Common myeloid progenitor, CD34-positive (primary cell): ENCODE results near the gene GOSR2.

Experiments
- CTCF ChIA-PET: fragments of 350-600 bp; sonication (Branson Sonifier 250); formaldehyde crosslinking; loops from one replicate; lab custom pipeline; 2021; ENCODE audit warnings: antibody characterized with exemption; lab: Charles Lee
- POLR2A ChIA-PET: fragments of 350-600 bp; sonication (Branson Sonifier 250); formaldehyde crosslinking; loops from one replicate; lab custom pipeline; 2021; ENCODE audit warnings: antibody characterized with exemption; lab: Charles Lee
- DNase-seq, 3 donors: peaks; one replicate each; pipeline versions ENCODE4 v3.0.0 to v3.0.0-alpha.2; 2013
- H3K27ac ChIP-seq, 2 experiments: 1 replicate in 1 of 2; 2 replicates in 1 of 2; pipeline ENCODE4 v1.7.0; 2013; ENCODE audit warnings: inconsistent platforms in 2 of 2, low read length in 2 of 2, mild to moderate bottlenecking in 2 of 2, low read depth in 1 of 2, moderate library complexity in 1 of 2; ENCODE audit not compliant: severe bottlenecking in 2 of 2, insufficient read depth in 1 of 2, poor library complexity in 1 of 2
- H3K27me3 ChIP-seq, 5 experiments: replicated peaks in 2 of 5; 1 replicate in 3 of 5; 2 replicates in 2 of 5; pipeline versions ENCODE4 v1.6.1 to v1.7.0; 2013; ENCODE audit warnings: low read length in 4 of 5, mild to moderate bottlenecking in 2 of 5, moderate library complexity in 2 of 5, inconsistent platforms in 1 of 5; ENCODE audit not compliant: insufficient read depth in 5 of 5, control insufficient read depth in 4 of 5
- H3K36me3 ChIP-seq, 4 experiments: 1 replicate in 2 of 4; 2 replicates in 2 of 4; pipeline versions ENCODE4 v1.6.1 to v1.7.0; 2013; ENCODE audit warnings: low read length in 3 of 4, control low read depth in 1 of 4, mild to moderate bottlenecking in 1 of 4; ENCODE audit not compliant: control insufficient read depth in 4 of 4, insufficient read depth in 4 of 4
- H3K4me1 ChIP-seq, 4 experiments: 1 replicate in 3 of 4; 2 replicates in 1 of 4; pipeline versions ENCODE4 v1.6.1 to v1.7.1; 2013; ENCODE audit warnings: low read length in 3 of 4, mild to moderate bottlenecking in 3 of 4, control low read depth in 1 of 4, inconsistent platforms in 1 of 4, moderate library complexity in 1 of 4; ENCODE audit not compliant: control insufficient read depth in 4 of 4, insufficient read depth in 4 of 4; ENCODE audit errors: control extremely low read depth in 1 of 4
- H3K4me3 ChIP-seq, 7 experiments: 1 replicate in 4 of 7; 2 replicates in 3 of 7; pipeline versions ENCODE4 v1.5.1 to v1.7.0; 2013; ENCODE audit warnings: mild to moderate bottlenecking in 7 of 7, low read length in 6 of 7, moderate library complexity in 6 of 7, inconsistent platforms in 2 of 7, low read depth in 2 of 7, control low read depth in 1 of 7; ENCODE audit not compliant: insufficient read depth in 4 of 7, control insufficient read depth in 1 of 7; ENCODE audit errors: extremely low read depth in 1 of 7
- H3K9me3 ChIP-seq, 5 experiments: 1 replicate in 4 of 5; 2 replicates in 1 of 5; pipeline versions ENCODE4 v1.6.1 to v1.7.1; 2013; ENCODE audit warnings: low read length in 4 of 5, mild to moderate bottlenecking in 2 of 5, inconsistent platforms in 1 of 5, low read depth in 1 of 5, moderate library complexity in 1 of 5; ENCODE audit not compliant: control insufficient read depth in 4 of 5, insufficient read depth in 2 of 5; ENCODE audit errors: control extremely low read depth in 1 of 5
- WGBS: methylation state at CpG from one replicate; pipeline ENCODE4 v1.1.5; 2013; ENCODE audit not compliant: insufficient coverage; 5-methylcytosine and 5-hydroxymethylcytosine counted together

The GOSR2 gene

DNA sequence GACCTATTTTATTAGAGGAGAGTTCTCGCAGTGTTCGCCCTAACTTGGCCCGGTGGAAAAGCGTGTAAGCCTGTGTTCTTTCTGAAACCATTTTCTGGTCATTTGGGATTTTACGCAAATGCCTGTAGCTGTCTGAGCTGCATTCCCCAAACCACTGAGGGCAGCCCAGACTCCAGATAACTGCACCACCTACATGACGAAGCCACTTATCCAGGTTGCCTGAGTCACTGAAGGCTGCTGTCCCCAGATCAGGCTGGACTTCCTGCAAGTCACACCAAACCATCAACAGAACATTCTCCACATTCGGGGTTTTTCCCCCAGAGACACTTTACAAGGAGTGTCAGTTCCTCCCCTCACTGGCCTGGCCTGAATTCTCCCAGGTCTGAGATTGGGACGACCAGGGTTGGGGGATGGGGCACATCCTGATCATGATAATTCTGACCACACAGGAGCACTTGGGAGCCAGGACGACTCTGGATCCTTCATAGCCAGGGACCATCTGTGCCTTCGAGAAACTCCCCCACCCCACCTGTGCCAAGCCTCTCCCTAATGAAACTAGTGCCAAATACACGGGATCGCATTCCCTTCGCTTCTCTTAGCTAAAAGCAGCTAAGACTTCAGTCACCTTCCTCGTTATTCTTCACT is 53.8 kb downstream of the GOSR2 start:
- H3K4me1 ChIP-seq = peaks cover 0 to 19% (median 16%) of the 10 kb centered on the region in 4 experiments
- no peak overlapping the region for H3K4me3 ChIP-seq
- WGBS = 97% methylated on average over 11 of the region's 14 CpGs

DNA sequence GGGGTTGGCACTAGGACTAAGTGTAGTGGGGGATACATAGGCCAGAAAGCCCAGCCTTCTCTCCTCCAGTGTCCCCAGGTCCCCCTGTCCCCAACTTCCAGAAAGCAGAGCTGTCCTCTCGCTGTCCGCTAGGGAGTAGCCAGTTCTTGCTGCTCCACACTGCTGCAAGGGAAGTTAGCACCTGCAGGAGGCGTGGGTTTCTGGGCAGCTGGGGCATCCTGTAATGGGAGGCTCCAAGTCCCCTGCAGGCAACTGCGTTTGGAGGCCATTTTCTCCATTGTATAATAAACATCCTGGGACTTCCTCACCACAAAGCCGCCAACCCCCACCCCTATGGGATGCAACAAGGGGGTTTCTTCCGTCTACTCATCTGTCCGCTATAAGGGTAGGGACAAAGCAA is 54.4 kb downstream of the GOSR2 start:
- Histone ChIP-seq H3K4me1 (peaks cover 0 to 19% (median 16%) of the 10 kb centered on the region in 4 experiments), H3K27ac (no peak overlapping the region), H3K36me3 (no peaks in the 10 kb centered on the region), H3K9me3 (no peaks in the 10 kb centered on the region), H3K4me3 (no peak overlapping the region), H3K27me3 (peaks cover 0 to 54% (median 21%) of the 10 kb centered on the region in 5 experiments)
- peak; percentile 22 to 57 (median 51) for DNase-seq
- CTCF ChIA-PET = interaction anchor here (0.8 to 0.9 kb wide), 2 partner anchors 38 to 142 kb away, joined by 3 read pairs; no protein-coding TSS in a partner anchor
- POLR2A ChIA-PET = interaction anchor here (0.9 kb wide), 1 partner anchor 10 kb away, joined by 4 read pairs; no protein-coding TSS in a partner anchor
- 84% methylated on average over 5 of the region's 7 CpGs for WGBS

More for the DNA sequence above, 53.8 kb downstream of the GOSR2 start:
- peaks cover 0 to 49% (median 21%) of the 10 kb centered on the region in 5 experiments for H3K27me3 ChIP-seq
- H3K9me3 ChIP-seq = no peaks in the 10 kb centered on the region
- ChIA-PET POLR2A (interaction anchor here (0.9 kb wide), 1 partner anchor 9 kb away, joined by 4 read pairs; no protein-coding TSS in a partner anchor), CTCF (no interaction called here)
- H3K27ac ChIP-seq = no peak overlapping the region
- DNase-seq = no peak
- no peaks in the 10 kb centered on the region for H3K36me3 ChIP-seq

DNA sequence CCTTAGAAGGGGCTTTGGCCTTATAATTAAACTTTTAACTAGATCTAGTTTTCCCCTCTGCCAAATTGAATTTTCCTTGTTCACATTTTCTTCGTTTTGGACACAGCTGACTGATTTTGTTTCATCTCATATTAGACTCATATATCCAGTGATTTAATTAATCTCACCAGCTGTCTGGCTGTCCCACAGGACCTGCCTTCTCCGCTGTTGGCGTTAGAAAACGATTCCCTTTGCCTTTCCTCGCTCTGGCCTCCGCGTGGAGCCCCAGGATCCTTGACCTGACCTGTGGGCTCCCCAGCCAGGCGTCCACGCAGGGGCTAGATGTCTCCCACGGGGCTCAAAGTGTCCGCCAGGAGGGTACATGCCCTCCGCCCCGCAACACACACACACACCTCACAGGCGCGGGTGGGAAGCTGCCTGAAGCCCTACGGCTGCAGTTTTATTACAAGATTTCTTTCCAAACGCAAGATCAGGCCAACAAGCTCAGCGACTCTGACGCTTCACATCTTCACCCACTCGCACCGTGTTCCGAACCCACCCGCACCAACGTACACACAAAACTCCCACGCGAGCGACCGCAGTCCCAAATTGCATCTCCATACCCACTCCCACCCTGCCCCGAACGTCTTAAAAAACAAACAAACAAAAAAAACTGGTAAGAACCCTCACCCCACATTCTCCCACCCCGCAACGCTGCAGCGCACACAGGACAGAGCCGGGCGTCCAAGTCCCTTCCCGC is 55.0 kb downstream of the GOSR2 start:
- WGBS = 52% methylated on average over 18 of the region's 36 CpGs
- Histone ChIP-seq H3K27me3 (peaks cover 0 to 54% (median 21%) of the 10 kb centered on the region in 5 experiments), H3K4me1 (peaks cover 0 to 19% (median 16%) of the 10 kb centered on the region in 4 experiments), H3K36me3 (no peaks in the 10 kb centered on the region), H3K9me3 (no peaks in the 10 kb centered on the region), H3K4me3 (peak overlapping the region in 6 of 7 experiments; percentile 37 to 74 (median 66)), H3K27ac (no peak overlapping the region)
- ChIA-PET POLR2A (interaction anchor here (0.9 kb wide), 1 partner anchor 11 kb away, joined by 4 read pairs; no protein-coding TSS in a partner anchor), CTCF (interaction anchor here (0.8 to 0.9 kb wide), 2 partner anchors 39 to 143 kb away, joined by 3 read pairs; no protein-coding TSS in a partner anchor)
- no peak for DNase-seq

DNA sequence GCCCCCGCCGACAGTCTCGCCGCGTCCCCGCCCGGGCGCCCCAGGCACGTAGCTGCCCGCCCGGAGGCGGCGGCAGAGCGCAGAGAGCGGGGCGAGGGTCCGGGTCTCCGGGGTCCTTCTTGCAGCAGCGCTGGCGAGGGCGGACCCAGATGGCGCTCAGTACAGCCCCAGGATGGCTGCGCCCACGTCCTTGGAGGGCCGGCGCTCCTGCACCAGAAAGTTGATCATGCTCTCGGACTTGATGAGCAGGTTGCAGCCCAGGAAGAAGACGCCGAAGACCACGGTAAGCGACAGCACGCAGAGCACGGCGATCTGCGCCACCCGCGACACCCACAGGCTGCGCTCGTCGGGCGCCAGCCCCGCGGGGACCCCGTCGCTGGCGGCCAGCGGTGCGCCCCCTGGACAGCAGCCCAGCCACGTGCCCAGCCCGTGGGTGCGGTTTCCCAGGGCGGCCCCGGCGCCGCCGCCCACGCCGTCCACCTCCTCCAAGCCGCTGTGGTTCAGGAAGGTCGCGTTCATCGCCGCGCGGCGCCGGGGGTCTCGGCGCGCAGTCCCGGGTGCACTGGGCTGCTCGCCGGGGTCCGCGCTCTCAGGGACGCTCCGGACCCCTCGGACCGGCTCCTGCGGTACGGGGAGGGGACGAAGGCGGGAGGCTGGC is 55.7 kb downstream of the GOSR2 start:
- H3K4me3 ChIP-seq = peak overlapping the region; percentile 37 to 74 (median 66)
- POLR2A ChIA-PET = no interaction called here
- CTCF ChIA-PET = interaction anchor here (0.9 kb wide), 1 partner anchor 143 kb away, joined by 3 read pairs; no protein-coding TSS in a partner anchor
- no peaks in the 10 kb centered on the region for H3K9me3 ChIP-seq
- no peaks in the 10 kb centered on the region for H3K36me3 ChIP-seq
- peaks cover 0 to 19% (median 16%) of the 10 kb centered on the region in 4 experiments for H3K4me1 ChIP-seq
- no peak overlapping the region for H3K27ac ChIP-seq
- peaks cover 0 to 54% (median 21%) of the 10 kb centered on the region in 5 experiments for H3K27me3 ChIP-seq
- under 1% methylated on average over 77 of the region's 83 CpGs for WGBS
- peak in 2 of 3 donors; percentile 32 to 44 for DNase-seq

DNA sequence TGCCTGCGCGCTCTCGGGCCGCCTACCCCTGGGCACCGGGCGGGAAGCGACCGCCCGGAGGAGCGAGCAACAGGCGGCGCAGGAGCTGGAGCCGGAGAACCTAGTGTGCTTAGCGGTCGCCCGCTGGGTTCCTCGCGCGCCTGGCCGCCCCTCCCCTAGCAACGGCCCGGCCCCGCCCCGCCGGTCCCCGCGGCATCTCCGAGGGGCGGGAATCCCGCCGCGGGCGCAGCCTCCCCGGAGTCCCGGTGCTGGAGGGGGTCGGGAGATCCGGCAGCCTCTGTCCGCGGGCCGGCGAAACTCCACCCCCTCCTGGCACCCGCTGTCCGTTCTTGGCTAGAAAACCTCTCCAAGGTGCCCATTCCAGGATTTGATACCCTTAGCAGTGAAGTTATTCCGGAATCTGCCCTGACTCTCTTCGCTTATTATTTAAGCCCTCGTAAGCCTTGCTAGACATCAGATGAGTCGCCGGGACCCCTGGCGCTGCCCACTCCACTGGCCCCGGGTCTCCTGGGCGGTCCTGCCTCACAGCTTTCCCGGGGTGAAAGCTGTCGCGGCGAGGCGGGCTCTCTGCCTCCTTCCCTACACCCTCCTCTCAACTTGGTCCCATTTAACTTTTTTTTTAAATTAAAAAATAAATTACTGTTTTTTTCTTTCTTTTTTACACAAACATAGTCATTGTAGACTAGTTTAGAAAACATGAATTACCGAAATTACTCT is 56.3 kb downstream of the GOSR2 start, which contains the start of gene RPRML:
TSS of gene RPRML (minus strand) at position 107 of the 717 bp plus-strand sequence. CDS start 246 bp downstream, outside the sequence.
- Histone ChIP-seq H3K36me3 (no peaks in the 10 kb centered on the region), H3K4me1 (peaks cover 0 to 19% (median 16%) of the 10 kb centered on the region in 4 experiments), H3K9me3 (no peaks in the 10 kb centered on the region), H3K4me3 (peak within 1 kb of the TSS; percentile 37 to 74 (median 66)), H3K27me3 (peaks cover 0 to 54% (median 21%) of the 10 kb centered on the region in 5 experiments), H3K27ac (no peak within 1 kb of the TSS)
- under 1% methylated on average over 49 of the region's 57 CpGs for WGBS
- POLR2A ChIA-PET = interaction anchor here (0.7 kb wide), 1 partner anchor 21 kb away, joined by 3 read pairs; no protein-coding TSS in a partner anchor
- peak; percentile 29 to 62 (median 48) for DNase-seq
- CTCF ChIA-PET = no interaction called here

DNA sequence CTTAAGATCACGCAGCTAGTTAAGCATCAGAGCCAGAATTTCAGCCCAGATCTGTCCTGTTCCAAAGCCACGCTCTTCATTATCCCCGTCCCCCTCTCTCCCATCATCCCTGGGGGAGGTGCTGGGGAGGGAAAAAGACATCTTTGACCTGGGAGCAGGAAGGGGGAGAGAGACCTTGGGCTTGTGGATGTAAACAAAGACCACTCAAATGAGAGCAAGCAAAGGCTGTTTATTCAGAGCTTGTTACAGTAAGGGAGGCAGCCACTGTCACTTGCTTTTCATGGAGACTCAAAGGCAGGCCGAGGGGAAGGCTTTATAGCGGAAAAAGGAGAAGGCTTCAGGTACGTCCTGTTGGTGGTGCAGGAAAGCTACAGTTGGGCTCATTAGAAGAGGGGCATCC is 59.6 kb downstream of the GOSR2 start:
- POLR2A ChIA-PET = interaction anchor here (0.7 kb wide), 1 partner anchor 1606 kb away, joined by 3 read pairs; no protein-coding TSS in a partner anchor
- WGBS = 98% methylated on average over 4 of the region's 6 CpGs
- peaks cover 0 to 43% (median 14%) of the 10 kb centered on the region in 5 experiments for H3K27me3 ChIP-seq
- no peak overlapping the region for H3K4me3 ChIP-seq
- H3K9me3 ChIP-seq = no peaks in the 10 kb centered on the region
- H3K27ac ChIP-seq = no peak overlapping the region
- H3K36me3 ChIP-seq = no peaks in the 10 kb centered on the region
- peaks cover 0 to 19% (median 16%) of the 10 kb centered on the region in 4 experiments for H3K4me1 ChIP-seq
- DNase-seq = no peak
- CTCF ChIA-PET = no interaction called here
